HG02943 (cell line): Measurements from ENCODE around the gene MTMR3.

ENCODE experiments used
- ATAC-seq: cut with Tn5 transposase; IDR thresholded peaks from one replicate; pipeline ENCODE4 v1.9.1; 2021; ENCODE audit warnings: mild to moderate bottlenecking, low read depth, moderate library complexity; ENCODE audit not compliant: unreplicated experiment

MTMR3 gene

DNA sequence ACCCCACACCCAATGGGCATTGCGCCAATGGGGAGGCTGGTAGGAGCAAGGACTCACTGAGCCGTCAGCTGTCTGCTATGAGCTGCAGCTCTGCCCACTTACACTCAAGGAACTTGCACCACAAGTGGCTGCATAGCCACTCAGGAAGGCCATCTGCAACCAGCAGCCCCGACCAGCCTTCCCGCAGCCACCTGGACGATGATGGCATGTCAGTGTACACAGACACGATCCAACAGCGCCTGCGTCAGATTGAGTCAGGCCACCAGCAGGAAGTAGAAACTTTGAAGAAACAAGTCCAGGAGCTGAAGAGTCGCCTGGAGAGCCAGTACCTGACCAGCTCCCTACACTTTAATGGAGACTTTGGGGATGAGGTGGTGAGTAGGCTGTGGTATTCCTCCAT is 137.5 kb downstream of the MTMR3 start:
- ATAC-seq, result no peak

DNA sequence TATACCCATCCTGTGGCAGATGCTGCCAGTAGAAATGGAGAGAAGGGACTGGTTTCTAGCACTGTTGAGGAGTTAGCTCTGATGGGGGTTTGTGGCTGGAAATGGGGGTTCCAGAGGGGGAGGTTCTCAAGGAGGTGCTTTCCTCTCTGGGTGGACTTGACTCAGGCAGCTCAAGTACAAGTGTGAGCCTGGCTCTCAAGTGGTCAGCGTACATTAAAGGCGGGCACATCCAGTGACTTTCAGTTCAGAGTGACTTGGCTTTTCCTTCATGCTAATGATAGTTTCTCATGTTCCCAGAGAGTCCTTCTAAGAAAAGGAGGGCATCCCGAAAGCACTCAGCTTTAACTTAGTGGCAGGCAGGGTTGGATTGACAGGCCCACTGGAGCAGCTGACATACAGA is 138.4 kb downstream of the MTMR3 start:
- ATAC-seq, result no peak

DNA sequence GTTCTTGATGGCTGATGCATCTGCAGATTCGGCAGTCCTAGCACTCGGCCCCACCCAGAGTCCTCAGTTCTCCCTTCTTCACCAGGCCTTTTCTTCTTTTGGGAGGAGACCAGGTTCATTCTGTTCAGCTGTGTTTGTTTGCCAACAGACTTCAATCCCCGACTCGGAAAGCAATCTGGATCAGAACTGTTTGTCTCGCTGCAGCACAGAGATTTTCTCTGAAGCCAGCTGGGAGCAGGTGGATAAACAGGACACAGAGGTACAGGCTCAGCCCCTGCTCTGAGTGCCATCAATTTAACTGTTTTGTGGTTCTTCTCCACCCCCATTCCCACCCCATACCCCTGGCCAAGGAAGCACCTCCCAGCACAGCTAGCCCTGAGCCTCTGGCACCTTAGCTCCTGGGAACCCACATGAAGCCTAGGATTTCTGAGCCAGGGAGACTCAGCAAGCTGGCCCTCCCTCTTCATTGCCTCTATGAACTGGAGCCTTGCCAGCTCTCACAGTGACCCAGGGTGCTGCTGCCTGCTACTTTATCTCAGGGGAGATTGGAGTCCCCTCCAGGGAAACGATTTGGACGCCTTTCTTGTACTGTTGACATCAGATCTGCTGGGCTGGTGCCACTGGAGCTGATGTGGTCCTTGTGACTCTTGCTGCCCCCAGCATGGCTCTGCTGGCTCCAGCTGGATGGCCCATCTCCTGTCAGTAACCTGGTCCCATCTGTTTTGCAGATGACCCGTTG is 139.1 kb downstream of the MTMR3 start:
- ATAC-seq, result no peak

DNA sequence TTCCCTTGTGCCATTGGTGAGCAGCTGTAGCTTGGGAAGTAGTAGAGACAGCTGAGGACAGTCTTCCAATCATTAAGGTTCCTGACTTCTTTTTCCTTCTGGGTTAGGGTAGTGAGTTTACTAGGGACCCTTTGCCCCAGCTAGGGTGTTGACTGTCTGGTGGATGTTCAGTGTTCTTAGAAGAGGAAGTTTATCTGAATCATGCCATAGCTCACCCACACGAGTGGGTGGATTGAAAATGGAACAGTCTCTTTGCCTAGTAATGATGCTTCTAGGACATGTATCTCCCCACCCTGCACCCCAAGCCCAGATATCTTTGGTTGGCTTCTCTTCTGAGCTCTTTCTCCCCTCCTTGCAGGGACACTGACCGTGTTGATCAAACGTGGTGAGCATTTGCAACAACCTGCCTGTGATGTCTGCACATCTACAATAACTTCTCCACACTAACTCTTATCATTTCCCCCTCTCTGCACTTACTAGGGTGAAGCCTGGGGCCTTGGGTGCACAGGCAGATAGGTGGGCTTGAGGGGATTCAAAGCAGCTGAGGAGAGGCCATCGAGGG is 140.2 kb downstream of the MTMR3 start:
- no peak for ATAC-seq

DNA sequence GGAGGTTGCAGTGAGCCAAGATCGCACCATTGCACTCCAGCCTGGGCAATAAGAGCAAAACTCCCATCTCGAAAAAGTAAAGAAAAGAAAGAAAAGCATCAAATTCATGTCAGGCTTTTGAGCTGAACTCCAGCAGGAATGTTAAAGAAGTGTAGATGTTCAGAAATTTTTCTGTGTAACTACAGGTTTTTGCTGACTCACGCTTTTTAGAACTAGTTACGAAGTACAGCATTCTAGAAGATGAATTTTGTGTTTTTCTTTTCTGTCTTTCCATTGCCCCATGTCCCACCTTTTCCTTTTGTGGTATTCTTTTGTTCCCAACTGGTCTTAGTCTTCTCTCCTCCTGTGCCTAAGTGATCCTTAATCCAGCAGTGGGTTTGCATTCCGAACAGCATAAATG is 141.3 kb downstream of the MTMR3 start:
- ATAC-seq, result no peak

DNA sequence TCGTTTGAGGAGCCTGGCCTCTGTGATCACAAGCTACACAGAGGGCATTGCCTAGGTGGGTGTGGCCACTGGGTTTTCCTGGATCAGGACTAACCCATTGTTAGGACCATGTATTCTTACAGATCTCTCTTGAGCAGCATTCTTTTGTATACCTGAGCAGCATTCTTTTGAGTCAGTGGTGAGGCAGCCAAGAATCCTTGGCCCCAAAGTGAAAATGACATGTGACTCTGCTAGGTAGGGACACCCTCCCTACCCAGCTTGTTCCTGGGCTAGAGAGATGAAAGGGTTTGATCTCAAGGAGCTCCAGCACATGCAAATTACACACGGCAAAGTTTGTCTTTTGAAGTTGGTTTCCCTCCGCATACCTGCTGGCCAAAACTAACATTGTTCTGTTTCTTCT is 142.2 kb downstream of the MTMR3 start:
- ATAC-seq, result no peak

DNA sequence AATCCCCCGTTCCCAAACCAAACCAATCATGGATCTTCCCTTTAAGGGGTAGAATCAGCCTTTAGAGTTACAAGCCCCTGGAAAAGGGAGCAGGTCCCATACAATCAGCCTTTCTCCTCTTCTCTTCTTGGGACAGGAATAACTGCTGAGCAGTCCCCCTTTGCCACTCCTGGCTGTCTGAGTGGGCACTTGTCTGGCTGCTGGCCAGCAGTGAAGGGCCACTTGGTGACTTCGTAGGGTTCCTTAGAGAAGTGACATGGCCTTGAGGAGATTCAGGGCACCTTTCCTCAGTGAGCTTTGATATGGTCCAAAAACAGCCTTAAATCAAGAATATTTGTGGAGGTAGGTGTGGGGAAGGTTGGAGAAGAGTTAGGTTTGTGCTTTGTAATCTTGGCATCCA is 143.8 kb downstream of the MTMR3 start:
- no peak for ATAC-seq

DNA sequence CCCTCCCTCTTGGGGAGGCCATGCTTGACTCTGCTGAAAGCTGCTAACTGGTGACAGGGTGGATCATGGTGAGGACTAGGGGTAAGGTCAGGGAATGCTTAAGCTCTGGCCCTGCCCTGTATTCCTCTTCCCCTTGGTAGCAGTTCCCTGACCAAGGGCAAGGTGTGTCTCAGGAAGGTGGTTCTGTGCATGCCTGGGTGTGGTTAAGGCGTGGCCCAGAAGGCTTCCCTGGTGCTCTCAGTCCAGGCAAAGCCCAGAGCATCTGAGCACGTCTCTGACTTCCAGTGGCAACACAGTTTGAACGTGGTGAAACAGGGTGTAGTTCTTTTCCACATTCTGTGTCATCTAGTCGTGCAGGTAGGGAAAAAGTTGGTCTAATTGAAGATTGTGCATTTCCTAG is 144.2 kb downstream of the MTMR3 start:
- ATAC-seq, result no peak

DNA sequence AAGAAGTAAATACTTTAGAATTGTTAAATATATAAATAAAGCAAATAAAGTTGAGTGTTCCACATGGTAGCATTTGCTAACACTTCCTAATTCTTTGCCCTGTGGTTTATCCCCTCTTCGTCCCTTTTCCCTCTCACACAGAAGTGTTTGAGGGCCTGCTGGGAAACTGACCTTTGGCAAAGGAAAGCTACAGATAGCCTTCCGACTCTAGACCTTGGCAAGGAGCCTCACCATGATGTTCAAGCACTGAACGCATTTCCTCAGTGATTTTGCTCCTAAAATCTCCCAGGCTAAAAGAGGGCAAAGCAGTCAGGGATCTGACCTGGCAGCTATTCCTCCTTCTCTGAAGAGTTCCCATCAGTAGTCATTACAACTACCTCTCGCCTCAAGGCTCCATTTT is 144.8 kb downstream of the MTMR3 start:
- ATAC-seq, result no peak

DNA sequence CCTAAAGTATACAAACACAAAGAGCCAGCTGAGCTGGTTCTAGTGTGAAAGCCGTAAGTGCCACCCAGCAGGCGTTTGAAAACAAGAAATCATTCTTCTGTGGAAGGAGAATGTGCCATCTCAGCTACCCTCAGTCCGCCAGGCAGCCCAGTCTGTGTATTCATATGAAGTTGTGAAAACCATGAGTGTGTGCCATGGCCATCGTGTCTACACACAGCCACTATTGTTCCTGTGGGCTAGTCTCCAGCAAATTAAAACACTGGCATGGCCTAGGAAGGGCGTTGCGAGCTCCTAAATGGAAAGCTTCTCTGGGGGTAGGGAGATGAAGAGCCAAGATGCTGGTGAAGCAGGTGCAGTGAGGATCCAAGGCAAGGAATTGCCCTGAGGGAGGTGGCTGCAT is 145.8 kb downstream of the MTMR3 start:
- no peak for ATAC-seq

DNA sequence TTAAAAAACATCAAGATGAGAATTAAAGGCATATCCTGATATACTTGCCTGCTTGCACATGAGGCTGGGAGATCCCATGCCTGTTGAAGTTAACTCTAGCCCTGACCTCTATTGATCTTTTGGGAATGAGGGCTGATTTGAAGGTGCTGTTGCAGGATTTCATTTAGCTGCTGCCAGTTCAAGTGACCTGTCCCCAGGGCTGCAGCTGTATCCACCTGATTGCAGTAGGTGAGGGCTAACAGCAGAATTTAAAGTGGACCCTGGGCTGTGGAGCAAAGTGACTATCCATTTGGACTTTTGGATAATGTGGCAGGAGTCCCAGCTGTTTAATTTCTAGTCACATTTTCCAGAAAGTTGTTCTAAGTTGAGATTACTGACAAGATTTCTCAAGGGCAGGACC is 146.5 kb downstream of the MTMR3 start:
- ATAC-seq, result no peak

DNA sequence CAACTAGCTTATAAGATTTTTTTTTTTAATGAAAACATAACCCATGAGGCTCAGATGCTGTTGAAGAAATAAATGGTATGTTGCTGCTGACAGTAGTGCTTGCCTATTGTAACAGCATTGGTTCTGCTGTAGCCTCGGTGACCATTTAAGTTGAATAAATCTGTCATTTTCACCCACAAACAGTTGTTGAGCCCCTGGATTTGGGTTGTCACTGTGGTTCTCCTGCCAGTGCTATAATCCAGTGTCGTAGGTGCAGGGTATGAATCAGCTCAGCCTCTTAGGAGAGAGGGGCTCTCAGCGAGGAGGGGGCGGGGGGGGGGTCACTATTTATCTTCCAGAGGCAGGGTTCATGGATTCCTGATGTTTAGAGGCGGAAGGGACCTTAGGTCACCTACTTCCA is 147.4 kb downstream of the MTMR3 start:
- no peak for ATAC-seq

DNA sequence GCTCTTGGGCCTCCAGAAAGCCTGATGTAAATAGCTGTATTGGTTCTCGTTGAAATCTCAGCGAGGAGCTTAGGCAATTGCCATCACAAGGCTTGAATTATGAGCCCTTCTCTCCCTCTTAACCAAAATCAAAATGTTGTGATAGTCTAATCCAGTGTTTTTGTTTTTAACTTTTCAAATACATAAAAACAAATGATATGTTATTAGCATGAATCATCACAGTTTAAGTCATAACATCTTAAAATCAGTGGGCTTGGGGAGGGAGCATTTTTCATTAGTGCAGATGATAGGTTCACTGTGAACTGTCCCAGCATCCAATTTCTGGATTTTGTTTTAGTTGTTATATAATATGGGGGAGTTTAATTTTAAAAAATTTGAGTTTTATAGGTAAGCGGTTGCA is 148.4 kb downstream of the MTMR3 start:
- ATAC-seq, result no peak

DNA sequence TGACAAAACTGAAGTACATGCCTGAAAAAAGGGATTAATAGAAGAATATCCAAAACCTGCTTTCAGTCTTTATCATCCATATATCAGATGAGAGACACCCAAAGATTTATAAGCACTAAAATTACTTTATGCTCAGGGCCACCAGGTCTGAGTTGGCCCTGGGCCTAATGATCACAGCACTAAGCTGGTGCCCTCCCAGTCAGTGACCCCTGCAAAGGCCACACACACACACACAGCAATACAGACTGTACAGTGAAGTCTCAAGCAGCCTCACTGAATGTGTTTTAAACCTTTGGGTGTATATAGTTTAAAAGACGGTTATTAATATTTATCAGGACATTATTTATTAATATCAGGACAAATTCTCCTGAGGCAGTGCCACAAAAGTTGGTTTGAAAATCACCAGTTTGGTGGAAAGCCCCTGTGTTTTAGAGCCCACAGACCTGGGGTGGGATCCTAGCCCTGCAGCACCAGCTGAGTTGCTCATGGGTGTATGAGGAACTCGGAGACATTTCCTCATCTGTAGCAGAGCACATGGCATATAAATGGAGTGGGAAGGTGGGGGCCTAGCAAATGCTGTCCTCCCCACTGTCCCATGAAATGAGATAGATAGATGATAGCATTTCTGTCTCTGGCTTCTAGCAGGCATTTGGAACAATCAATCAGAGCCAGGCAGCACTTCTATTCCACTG is 148.9 kb downstream of the MTMR3 start:
- no peak for ATAC-seq

DNA sequence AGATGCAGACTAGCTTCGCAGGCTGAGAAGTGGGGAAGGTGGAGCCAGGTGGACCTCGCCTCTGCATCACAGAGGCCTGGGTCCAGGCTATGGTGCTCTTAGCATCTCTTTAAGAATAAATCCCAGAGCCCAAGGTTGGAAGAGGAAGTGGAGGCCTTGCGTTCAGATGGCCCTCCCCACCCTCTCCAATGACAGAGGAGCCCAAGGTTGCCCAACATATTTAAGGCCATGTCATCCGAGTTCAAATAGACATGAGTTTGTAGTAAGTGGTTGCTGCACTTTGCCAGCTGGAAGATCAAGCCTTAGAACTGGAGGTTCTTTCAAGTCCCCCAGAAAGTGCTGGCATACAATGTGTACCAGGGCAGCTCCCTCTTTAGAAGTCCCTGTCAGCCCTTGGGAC is 150.2 kb downstream of the MTMR3 start:
- ATAC-seq, result no peak

DNA sequence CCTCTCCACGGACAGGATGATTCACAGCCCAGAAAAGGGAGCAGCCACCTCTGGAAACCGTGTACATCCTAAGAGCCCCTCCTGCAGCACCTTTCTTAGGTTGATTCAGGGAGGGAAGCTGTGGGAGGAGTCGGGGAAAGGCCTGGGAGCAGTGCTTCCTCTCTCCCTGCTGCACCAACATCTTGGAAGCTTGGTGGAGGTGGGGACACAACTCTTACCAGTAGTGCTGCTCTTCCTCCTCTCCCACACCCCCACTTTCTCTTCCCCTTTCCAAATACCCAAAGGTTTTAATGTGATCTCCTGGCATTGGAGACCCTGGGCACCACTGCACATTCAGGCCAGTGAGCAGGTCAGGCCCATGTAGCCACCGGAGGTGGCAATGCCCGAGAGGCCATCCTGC is 150.9 kb downstream of the MTMR3 start:
- ATAC-seq, result no peak

DNA sequence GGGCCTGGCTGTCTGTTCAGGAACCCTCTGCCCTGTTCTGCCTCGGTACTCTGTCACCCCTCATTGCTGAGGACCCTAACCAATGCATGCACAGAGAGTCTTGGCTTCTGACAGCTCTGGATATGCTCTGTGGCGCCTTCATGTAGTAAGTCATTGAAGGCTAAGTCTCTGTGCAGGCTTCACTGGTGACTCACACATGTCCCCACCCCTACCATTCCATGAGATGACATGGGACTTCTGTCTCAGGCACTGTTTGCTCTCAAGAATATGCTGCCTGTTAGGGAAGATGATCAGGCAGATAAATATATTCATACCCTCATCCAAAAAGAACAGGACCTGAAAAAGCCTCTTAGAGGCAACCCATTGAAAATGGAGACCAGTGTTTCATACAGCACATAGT is 153.7 kb downstream of the MTMR3 start:
- no peak for ATAC-seq

DNA sequence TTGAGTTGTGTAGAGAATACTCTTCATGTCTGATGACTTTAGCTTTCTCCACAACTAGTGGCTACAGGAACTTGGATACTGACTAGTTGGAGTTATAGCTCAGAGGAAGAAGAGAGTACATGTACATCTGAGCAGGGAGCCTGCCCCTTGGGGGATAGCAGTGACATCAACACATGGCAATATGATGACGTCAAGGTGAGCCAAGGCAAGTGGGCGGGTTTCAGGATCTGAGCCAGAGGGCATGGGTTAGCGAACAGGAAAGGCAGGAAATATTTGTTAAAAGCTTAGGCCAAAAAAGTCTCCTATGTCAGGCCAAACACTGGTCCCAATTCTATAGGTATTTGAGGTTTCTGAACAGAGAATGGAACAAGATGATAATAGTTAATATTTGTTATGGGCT is 155.2 kb downstream of the MTMR3 start:
- ATAC-seq, result no peak

DNA sequence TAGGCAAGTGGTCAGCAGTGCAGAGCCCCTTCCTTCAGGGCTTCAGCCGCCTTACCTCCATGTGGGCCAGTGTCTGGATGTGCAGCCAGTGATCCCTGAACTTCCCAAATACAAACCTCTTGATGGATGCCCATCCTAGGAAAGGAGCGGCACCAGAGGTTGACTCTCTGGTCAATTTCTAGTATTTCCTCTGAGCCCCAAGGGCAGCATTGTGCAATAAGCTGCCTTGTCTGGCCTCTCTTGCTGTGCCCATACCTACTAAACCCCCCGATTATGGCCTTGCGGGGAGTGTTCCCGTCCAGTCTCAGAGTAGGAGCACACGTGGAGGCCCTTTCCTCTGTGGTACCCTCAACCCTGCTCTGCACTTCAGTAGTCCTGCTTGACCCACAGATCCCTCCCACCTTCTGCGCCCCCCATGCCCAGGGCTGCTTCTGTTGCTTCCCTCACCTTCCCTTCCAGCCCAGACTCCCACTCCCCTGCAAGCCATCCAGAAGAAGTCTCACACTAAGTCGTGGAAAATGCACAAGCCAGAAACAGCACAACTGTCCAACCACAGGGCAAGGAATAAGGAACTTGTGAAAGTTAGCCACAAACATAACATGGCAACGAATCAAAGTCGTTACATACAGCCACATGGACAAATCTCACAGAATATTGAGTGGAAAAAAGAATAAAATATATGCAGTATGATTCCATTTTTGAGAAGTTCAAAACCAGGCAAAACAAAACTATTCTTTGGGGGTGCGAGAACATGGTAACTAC is 157.7 kb downstream of the MTMR3 start:
- ATAC-seq, result no peak

DNA sequence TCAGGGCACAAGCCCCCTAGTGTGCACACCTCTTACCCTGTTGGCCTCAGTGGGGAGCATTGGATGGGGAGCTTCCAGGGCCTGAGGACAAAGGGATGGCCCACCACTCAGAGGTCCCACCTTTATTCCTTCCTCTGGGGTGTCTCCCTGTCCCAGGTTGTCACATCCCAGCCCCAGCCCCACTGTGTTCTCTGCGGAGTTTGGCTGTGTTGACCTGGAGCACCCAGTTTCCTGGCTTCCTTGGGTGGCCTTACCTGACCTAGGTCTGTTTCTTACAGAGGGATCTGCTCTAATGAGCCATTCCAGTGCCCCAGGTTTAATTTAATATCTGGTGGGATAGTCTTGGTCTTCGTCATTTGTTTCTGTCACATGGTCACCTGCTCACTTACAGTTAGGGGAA is 158.5 kb downstream of the MTMR3 start:
- no peak for ATAC-seq

DNA sequence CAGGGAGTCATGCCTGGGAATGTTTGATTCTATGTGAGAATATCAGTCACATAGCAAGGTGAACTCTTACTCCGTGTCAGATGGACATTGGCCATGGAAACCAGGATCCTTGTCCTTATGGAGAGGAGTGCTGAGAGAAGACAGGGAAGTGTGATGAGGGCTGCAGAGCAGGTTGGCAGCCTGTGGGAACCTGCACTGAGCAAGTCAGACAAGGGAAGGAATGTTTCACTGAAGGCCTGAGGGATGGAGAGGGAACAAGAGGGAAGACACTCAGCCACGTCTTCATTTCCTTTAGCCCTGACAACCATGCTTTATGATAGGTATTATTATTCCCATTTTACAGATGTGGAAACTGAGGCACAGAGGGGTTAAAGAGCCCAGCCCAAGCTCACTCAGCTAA is 158.9 kb downstream of the MTMR3 start:
- no peak for ATAC-seq
